ENCODE results near the gene DOCK2.

Gene DOCK2

DNA sequence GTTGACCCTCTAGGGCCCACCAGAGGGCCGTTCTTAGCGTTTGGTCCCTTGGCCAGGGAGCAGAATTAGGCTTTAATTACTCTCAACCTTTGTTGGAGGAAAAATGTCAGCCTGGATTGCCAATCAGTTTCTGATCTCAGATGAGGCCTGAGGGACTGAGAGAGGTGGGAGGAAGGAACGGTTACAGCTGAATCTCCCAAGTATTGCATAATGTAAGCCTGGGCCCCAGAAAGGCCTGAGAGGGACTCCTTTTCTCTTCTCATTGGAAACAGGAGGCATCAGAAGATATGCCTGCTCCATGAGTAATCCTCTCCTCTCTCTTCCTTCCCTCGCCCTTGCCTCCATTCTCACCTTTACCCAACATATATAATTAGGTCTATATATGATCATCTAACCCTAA lies 237.5 kb downstream of the DOCK2 start:
- no peaks in the 10 kb centered on the region for H3K9me3 ChIP-seq (ENCODE audit: control insufficient read depth, low read length)
- no peaks in the 10 kb centered on the region for H3K36me3 ChIP-seq (ENCODE audit: control insufficient read depth, insufficient read depth, low read length)
- no peaks in the 10 kb centered on the region for H3K4me1 ChIP-seq (ENCODE audit: control insufficient read depth, insufficient read depth, low read length)
- no peaks in the 10 kb centered on the region for H3K27me3 ChIP-seq (ENCODE audit: control insufficient read depth, insufficient read depth, low read length)
- H3K4me3 ChIP-seq (ENCODE audit: low read length) = no peak overlapping the region
- H3K9ac ChIP-seq (ENCODE audit: low read length) = no peak overlapping the region

DNA sequence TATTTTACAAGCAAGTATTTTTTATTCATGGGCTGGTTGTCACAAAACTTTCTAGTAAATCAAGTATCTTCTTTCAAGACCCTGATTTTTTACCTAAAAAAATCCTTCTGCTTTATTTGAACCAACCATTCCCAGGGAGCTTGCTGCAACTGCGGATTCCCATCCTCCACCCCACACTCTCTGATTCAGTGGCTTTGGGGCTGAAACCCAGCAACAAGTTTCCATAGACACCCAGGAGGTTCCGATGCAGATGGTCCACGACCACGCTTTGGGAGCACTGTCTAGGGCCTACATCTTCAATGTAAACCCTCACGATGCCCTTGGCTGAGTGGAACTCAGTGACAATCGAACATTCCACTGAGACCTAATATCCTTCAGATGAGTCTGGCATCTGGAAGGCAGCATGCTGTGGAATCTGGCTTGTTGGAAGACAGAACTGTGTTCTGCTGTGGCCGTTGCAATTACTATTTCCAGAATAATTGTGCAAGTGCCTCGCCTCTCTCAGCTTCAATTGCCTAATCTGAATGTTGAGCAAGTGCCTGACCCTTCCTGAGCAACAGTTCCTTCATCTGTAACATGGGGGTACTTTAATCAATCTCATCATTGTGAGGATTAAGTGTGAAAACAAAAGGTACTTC lies 238.1 kb downstream of the DOCK2 start:
- no peaks in the 10 kb centered on the region for H3K27me3 ChIP-seq (ENCODE audit: control insufficient read depth, insufficient read depth, low read length)
- no peaks in the 10 kb centered on the region for H3K4me1 ChIP-seq (ENCODE audit: control insufficient read depth, insufficient read depth, low read length)
- no peaks in the 10 kb centered on the region for H3K9me3 ChIP-seq (ENCODE audit: control insufficient read depth, low read length)
- no peak overlapping the region for H3K9ac ChIP-seq (ENCODE audit: low read length)
- H3K36me3 ChIP-seq (ENCODE audit: control insufficient read depth, insufficient read depth, low read length) = no peaks in the 10 kb centered on the region
- H3K4me3 ChIP-seq (ENCODE audit: low read length) = no peak overlapping the region

DNA sequence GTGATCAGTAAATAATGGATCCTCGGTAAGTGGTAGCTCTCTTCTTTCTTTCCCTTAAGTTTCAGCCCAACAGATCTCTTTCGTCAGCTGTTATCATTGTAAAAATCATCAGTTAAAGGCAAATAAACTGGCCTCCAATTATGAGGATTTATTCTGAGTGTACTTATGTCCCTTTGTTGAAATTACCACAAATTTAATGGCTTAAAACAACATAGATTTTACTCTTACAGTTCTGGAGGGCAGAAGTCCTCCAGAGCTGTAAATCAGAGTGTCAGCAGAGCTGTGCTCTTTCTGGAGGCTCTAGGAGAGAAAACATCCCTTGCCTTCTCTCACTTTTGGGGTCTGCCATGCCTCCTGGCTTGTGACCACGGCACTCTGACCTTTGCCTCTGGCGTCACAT lies 238.7 kb downstream of the DOCK2 start:
- H3K4me1 ChIP-seq (ENCODE audit: control insufficient read depth, insufficient read depth, low read length) = no peaks in the 10 kb centered on the region
- H3K4me3 ChIP-seq (ENCODE audit: low read length) = no peak overlapping the region
- H3K9me3 ChIP-seq (ENCODE audit: control insufficient read depth, low read length) = no peaks in the 10 kb centered on the region
- no peak overlapping the region for H3K9ac ChIP-seq (ENCODE audit: low read length)
- H3K27me3 ChIP-seq (ENCODE audit: control insufficient read depth, insufficient read depth, low read length) = no peaks in the 10 kb centered on the region
- H3K36me3 ChIP-seq (ENCODE audit: control insufficient read depth, insufficient read depth, low read length) = no peaks in the 10 kb centered on the region

DNA sequence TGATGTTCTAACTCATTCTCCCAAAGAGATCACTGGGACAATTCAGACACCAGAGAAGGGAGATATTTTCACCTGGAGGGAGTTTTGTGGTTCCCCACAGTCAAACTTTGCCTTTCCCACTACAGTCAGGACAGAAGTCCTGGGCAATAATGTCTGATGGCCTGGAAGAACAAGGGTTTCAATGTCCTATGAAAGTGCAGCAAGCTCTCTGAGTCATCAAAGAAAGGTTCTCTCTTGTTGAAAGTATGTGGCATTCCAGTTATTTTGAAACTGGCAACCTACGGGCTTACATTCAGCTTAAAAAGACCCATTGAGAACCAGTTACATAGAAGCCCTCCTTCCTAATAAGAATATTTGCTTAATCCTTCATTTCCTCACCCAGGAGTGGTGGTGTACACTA lies 239.3 kb downstream of the DOCK2 start:
- no peak overlapping the region for H3K9ac ChIP-seq (ENCODE audit: low read length)
- no peaks in the 10 kb centered on the region for H3K9me3 ChIP-seq (ENCODE audit: control insufficient read depth, low read length)
- no peak overlapping the region for H3K4me3 ChIP-seq (ENCODE audit: low read length)
- no peaks in the 10 kb centered on the region for H3K4me1 ChIP-seq (ENCODE audit: control insufficient read depth, insufficient read depth, low read length)
- no peaks in the 10 kb centered on the region for H3K27me3 ChIP-seq (ENCODE audit: control insufficient read depth, insufficient read depth, low read length)
- H3K36me3 ChIP-seq (ENCODE audit: control insufficient read depth, insufficient read depth, low read length) = no peaks in the 10 kb centered on the region

DNA sequence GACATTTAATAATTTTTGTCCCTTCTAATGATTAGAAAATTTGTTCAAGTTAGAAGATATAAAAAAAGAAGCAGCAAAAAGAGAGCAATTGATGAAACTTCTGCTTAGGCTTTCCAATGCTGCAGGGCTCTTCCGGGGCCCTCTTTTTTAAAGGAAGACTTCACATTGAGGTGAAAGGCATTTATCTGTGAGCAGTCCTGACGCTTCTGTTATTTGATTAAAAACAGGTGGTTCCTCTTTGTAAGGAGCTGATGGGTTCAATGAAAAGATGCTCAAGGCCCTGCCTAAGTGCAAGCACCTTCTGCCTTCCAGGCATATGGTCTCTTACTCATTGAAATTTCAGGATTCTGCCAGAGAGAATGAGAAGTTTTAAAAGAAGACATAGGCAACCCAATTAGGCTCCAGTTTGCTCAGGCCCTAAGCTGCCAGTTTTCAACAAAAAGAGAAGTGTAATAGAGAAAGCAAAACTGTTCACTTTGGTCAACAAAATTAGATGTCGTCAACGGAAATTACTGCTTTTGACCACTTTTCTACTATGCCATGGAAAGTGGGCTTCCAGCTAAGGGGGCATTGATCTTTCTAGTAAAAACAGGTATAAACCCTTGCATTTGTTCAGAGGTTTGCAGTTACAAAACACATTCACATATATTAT lies 243.1 kb downstream of the DOCK2 start:
- H3K9me3 ChIP-seq (ENCODE audit: control insufficient read depth, low read length) = no peaks in the 10 kb centered on the region

DNA sequence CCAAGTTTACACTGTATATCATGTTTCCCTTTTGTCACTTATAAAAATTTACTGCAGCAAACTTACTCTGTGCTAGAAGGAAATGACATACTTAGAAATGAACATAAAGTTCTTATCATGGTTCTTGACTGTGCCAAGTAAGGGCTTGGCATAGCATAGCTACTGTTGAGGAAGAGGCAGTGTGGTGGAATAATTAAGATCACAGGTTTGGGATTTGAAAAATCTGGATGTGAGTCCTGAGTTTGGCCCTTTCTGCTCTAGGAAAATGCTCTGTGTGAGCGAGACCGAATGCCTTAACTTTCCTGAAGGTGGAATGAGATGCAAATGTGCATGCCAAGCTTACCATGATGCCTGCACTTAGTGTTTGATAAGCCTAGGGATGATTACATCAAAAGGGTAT lies 243.7 kb downstream of the DOCK2 start:
- no peak overlapping the region for H3K4me3 ChIP-seq (ENCODE audit: low read length)
- no peaks in the 10 kb centered on the region for H3K27me3 ChIP-seq (ENCODE audit: control insufficient read depth, insufficient read depth, low read length)
- H3K9me3 ChIP-seq (ENCODE audit: control insufficient read depth, low read length) = no peaks in the 10 kb centered on the region
- no peak overlapping the region for H3K9ac ChIP-seq (ENCODE audit: low read length)
- H3K4me1 ChIP-seq (ENCODE audit: control insufficient read depth, insufficient read depth, low read length) = no peaks in the 10 kb centered on the region
- no peaks in the 10 kb centered on the region for H3K36me3 ChIP-seq (ENCODE audit: control insufficient read depth, insufficient read depth, low read length)

More for the DNA sequence above, 243.1 kb downstream of the DOCK2 start:
- Histone ChIP-seq H3K27me3 (ENCODE audit: control insufficient read depth, insufficient read depth, low read length) (no peaks in the 10 kb centered on the region), H3K36me3 (ENCODE audit: control insufficient read depth, insufficient read depth, low read length) (no peaks in the 10 kb centered on the region), H3K4me3 (ENCODE audit: low read length) (no peak overlapping the region), H3K4me1 (ENCODE audit: control insufficient read depth, insufficient read depth, low read length) (no peaks in the 10 kb centered on the region), H3K9ac (ENCODE audit: low read length) (no peak overlapping the region)

DNA sequence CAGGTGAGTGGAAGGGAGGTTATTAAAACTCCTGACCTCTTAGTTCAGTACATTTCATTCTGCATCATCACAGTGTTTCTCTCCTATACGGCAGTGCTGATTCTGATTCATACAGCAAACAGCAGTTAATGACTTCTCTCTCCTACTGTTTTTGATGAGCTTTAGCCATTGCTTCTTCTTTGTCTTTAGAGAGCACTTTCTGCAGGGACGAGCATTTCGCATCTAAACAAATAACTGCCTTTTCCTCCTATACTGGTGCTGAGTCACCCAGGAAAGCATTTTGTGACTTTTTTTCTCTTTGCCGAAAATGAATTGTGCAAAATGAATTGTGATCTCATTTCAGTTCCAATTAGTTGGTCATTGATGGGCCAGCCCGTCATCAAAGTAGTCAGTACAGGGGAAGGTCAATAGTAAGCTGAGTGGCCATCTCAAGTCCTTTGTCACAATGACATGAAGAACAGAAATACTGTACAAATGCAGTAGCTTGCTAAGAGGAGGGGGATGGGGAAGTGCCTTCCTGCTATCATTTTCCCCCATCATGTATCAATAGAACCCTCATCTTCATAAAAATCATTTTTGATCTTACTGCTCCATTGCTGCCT lies 244.7 kb downstream of the DOCK2 start:
- Histone ChIP-seq H3K9me3 (ENCODE audit: control insufficient read depth, low read length) (no peaks in the 10 kb centered on the region), H3K36me3 (ENCODE audit: control insufficient read depth, insufficient read depth, low read length) (no peaks in the 10 kb centered on the region), H3K4me3 (ENCODE audit: low read length) (no peak overlapping the region), H3K9ac (ENCODE audit: low read length) (no peak overlapping the region), H3K4me1 (ENCODE audit: control insufficient read depth, insufficient read depth, low read length) (no peaks in the 10 kb centered on the region), H3K27me3 (ENCODE audit: control insufficient read depth, insufficient read depth, low read length) (no peaks in the 10 kb centered on the region)

DNA sequence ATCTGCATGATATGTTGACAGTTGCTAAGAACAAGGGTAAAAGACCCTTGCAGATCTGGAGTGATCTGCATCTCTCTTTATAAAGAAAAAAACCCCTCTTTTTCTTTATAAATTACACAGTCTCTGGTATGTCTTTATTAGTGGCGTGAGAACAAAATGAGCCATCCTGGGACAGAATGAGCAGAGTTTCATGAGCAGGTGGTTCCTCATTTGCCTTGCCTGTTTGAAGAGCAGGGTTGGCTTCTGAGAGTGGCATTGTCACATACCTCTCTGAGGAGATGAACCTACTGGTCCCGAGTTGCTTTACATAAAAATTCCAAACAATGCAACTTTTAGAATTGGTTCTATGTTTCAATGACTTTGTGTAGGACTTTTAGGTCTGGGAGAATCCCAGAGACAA lies 249.0 kb downstream of the DOCK2 start:
- no peaks in the 10 kb centered on the region for H3K36me3 ChIP-seq (ENCODE audit: control insufficient read depth, insufficient read depth, low read length)
- no peaks in the 10 kb centered on the region for H3K4me1 ChIP-seq (ENCODE audit: control insufficient read depth, insufficient read depth, low read length)
- no peak overlapping the region for H3K4me3 ChIP-seq (ENCODE audit: low read length)
- no peaks in the 10 kb centered on the region for H3K27me3 ChIP-seq (ENCODE audit: control insufficient read depth, insufficient read depth, low read length)
- H3K9ac ChIP-seq (ENCODE audit: low read length) = no peak overlapping the region
- no peaks in the 10 kb centered on the region for H3K9me3 ChIP-seq (ENCODE audit: control insufficient read depth, low read length)

DNA sequence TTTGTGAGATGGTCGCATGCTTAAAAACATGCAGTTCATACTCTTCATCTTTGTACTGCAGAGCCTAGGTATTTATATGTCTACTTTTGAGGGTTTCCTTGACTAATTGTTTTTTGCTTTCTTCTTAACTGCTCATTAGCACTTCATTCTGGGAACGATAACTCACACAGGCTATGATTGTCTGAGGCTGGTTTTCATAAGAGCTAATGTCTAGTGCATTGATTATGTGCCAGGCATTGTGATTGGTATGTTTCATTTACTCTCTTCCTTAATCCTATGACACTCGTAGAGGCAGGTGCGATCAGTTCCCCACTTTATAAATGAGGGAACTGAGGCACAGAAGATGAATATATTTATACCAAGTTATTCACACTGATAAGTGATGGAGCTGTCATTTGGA lies 249.6 kb downstream of the DOCK2 start:
- Histone ChIP-seq H3K9ac (ENCODE audit: low read length) (no peak overlapping the region), H3K27me3 (ENCODE audit: control insufficient read depth, insufficient read depth, low read length) (no peaks in the 10 kb centered on the region), H3K4me1 (ENCODE audit: control insufficient read depth, insufficient read depth, low read length) (no peaks in the 10 kb centered on the region), H3K4me3 (ENCODE audit: low read length) (no peak overlapping the region), H3K9me3 (ENCODE audit: control insufficient read depth, low read length) (no peaks in the 10 kb centered on the region), H3K36me3 (ENCODE audit: control insufficient read depth, insufficient read depth, low read length) (no peaks in the 10 kb centered on the region)

DNA sequence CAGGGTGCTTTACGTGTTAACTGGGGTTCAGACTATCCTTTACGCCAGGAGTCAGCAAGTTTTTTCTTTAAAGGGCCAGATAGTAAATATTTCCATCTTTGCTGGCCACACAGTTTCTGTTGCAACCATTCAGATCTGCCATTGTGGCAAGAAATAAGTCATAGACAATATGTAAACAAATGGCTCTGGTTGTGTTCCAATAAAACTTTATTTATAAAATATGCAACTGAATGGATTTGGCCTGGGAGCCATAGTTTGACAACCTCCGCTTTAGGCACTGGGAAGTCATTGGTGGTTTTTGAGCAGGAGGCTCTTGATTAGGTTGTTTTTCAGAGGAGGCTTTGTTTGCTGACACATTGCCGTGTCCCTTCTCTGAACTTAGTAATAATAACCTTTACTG lies 252.5 kb downstream of the DOCK2 start:
- no peaks in the 10 kb centered on the region for H3K9me3 ChIP-seq (ENCODE audit: control insufficient read depth, low read length)
- no peak overlapping the region for H3K4me3 ChIP-seq (ENCODE audit: low read length)
- no peaks in the 10 kb centered on the region for H3K4me1 ChIP-seq (ENCODE audit: control insufficient read depth, insufficient read depth, low read length)
- no peak overlapping the region for H3K9ac ChIP-seq (ENCODE audit: low read length)
- H3K27me3 ChIP-seq (ENCODE audit: control insufficient read depth, insufficient read depth, low read length) = no peaks in the 10 kb centered on the region
- H3K36me3 ChIP-seq (ENCODE audit: control insufficient read depth, insufficient read depth, low read length) = no peaks in the 10 kb centered on the region

DNA sequence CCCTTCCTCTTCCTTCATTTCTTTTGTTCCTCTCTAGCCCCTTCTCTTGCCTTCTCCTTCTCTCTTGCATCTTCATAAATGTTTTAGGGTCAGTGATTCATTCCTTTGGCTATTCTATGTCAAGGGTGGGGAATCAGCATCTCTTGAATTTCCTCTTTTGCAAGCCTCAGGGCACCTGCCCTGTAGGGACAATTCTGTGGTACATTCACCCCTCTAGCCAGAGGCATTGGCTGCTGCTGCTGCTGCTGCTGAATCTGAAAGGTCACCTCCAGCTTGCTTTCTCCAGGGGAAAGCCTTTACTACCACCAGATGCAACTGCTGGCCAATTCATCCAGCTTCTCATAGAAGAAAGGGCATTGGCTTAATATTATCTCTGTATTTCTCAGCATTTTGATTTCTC lies 255.9 kb downstream of the DOCK2 start:
- H3K9me3 ChIP-seq (ENCODE audit: control insufficient read depth, low read length) = no peaks in the 10 kb centered on the region
- no peaks in the 10 kb centered on the region for H3K36me3 ChIP-seq (ENCODE audit: control insufficient read depth, insufficient read depth, low read length)
- no peaks in the 10 kb centered on the region for H3K4me1 ChIP-seq (ENCODE audit: control insufficient read depth, insufficient read depth, low read length)
- H3K9ac ChIP-seq (ENCODE audit: low read length) = no peak overlapping the region
- no peaks in the 10 kb centered on the region for H3K27me3 ChIP-seq (ENCODE audit: control insufficient read depth, insufficient read depth, low read length)
- no peak overlapping the region for H3K4me3 ChIP-seq (ENCODE audit: low read length)

DNA sequence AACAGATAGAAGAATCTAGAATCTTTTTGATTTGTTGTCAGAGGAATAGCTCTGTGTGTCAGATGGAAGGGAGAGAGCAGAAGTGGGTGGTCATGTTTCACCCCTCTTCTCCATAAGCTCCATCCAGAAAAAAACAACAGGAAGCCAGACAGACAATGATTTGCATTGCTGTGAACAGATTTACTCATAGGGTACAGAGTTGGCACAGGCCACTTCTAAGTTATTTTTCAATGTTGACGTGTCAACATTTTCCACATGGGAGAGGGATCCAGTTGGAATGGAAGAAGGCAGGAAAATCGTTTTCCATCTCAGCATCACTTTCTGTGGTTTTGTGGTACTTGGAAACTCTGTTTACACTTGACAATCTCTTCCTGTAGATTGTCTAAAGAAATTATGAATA lies 256.5 kb downstream of the DOCK2 start:
- H3K9me3 ChIP-seq (ENCODE audit: control insufficient read depth, low read length) = no peaks in the 10 kb centered on the region
- H3K9ac ChIP-seq (ENCODE audit: low read length) = no peak overlapping the region
- H3K4me1 ChIP-seq (ENCODE audit: control insufficient read depth, insufficient read depth, low read length) = no peaks in the 10 kb centered on the region
- H3K27me3 ChIP-seq (ENCODE audit: control insufficient read depth, insufficient read depth, low read length) = no peaks in the 10 kb centered on the region
- no peaks in the 10 kb centered on the region for H3K36me3 ChIP-seq (ENCODE audit: control insufficient read depth, insufficient read depth, low read length)
- H3K4me3 ChIP-seq (ENCODE audit: low read length) = no peak overlapping the region
